Gastrocnemius medialis (tissue), 4 donors: ENCODE results near the gene TNIP3. TPM values are rescaled to one million over a fixed set of nuclear protein-coding genes. Genes with fewer than 3 reads are reported as not detected.

Experiments
- ATAC-seq, 2 donors: fragments of 150-250 bp; one replicate each; pipeline ENCODE4 v1.9.1; 2016
- DNase-seq, 2 donors: peaks; one replicate each; pipeline ENCODE4 v3.0.0-alpha.2; 2019
- H3K27ac ChIP-seq, 4 donors: fragments of 200-600 bp; sonication (generic); 1 replicate in 1 of 4; 2 replicates in 3 of 4; pipeline ENCODE4 v1.5.1; 2016 to 2018; ENCODE audit warnings: mild to moderate bottlenecking in 2 of 4, moderate library complexity in 1 of 4
- H3K27me3 ChIP-seq, 3 donors: fragments of 200-600 bp; sonication (generic) in 2 of 3; 1 replicate in 1 of 3; 2 replicates in 2 of 3; pipeline versions ENCODE4 v1.5.1 to v1.6.0; 2016 to 2019; ENCODE audit warnings: mild to moderate bottlenecking in 1 of 3, moderate library complexity in 1 of 3
- H3K36me3 ChIP-seq, 2 donors: fragments of 200-600 bp; sonication (generic) in 1 of 2; one replicate each; pipeline ENCODE4 v1.5.1; 2017 to 2018
- H3K4me1 ChIP-seq, 2 donors: fragments of 200-600 bp; sonication (generic) in 1 of 2; one replicate each; pipeline ENCODE4 v1.5.1; 2016 to 2017; ENCODE audit warnings: mild to moderate bottlenecking in 2 of 2
- H3K4me3 ChIP-seq, 4 donors: fragments of 200-600 bp; sonication (generic) in 3 of 4; 1 replicate in 1 of 4; 2 replicates in 3 of 4; pipeline ENCODE4 v1.5.1; 2016 to 2019; ENCODE audit warnings: mild to moderate bottlenecking in 2 of 4
- H3K9me3 ChIP-seq, 3 donors: fragments of 200-600 bp; sonication (generic) in 2 of 3; 1 replicate in 1 of 3; 2 replicates in 2 of 3; pipeline ENCODE4 v1.5.1; 2016 to 2019
- POLR2A ChIP-seq, 2 donors: fragments of 450-650 bp; IDR thresholded peaks; one replicate each; pipeline ENCODE4 v1.6.1; 2017; ENCODE audit warnings: antibody characterized with exemption in 2 of 2, mild to moderate bottlenecking in 2 of 2, moderate library complexity in 2 of 2
- in situ Hi-C, 4 donors: fragments of 200-750 bp; cut with MboI; loops; one replicate each; pipeline versions ENCODE4 v1.15.0 to v1.8.0; 2017; ENCODE audit warnings: low sequenced_read_pairs in 4 of 4
- intact Hi-C: fragments of 100-400 bp; cut with DNase I; formaldehyde crosslinking; loops from one replicate; pipeline ENCODE4 v1.15.1; 2023; ENCODE audit warnings: low total_unique reads
- total RNA-seq, 4 donors: library from RNA; depleted of rRNA; stranded (reverse); fragments of >200 nt; gene quantifications; one replicate each; pipeline versions ENCODE4 v1.1.0 to v1.2.3, GENCODE V29; 2016
- TF ChIP-seq, protein P1 (sequence below), 5 experiments: fragments of 450-650 bp in 3 of 5; fragments of 200-600 bp in 2 of 5; sonication (generic) in 2 of 5; IDR thresholded peaks in 4 of 5; conservative IDR thresholded peaks in 1 of 5; 1 replicate in 4 of 5; 2 replicates in 1 of 5; pipeline ENCODE4 v1.5.1; 2016 to 2019; ENCODE audit warnings: antibody characterized with exemption in 5 of 5, mild to moderate bottlenecking in 3 of 5, moderate library complexity in 3 of 5

Gene TNIP3
- total RNA-seq, 4 donors from 2014 or later = not detected

GRCh38 chr4:121096629-121097028 is 67.5 kb downstream of the TNIP3 start:
- Histone ChIP-seq H3K36me3 (no peaks in the 10 kb centered on the region), H3K27me3 (no peaks in the 10 kb centered on the region), H3K27ac (no peak overlapping the region), H3K4me3 (no peak overlapping the region), H3K9me3 (no peaks in the 10 kb centered on the region), H3K4me1 (no peaks in the 10 kb centered on the region)
- ATAC-seq (no peak), DNase-seq (no peak)
- intact Hi-C loops (loop anchor here (2.0 to 10.0 kb wide), 3 partner anchors 72 to 940 kb away; no protein-coding TSS in a partner anchor), in situ Hi-C loops (loop anchor here in 1 of 4 donors (5.0 kb wide), 1 partner anchor 934 kb away; no protein-coding TSS in a partner anchor)
- TF ChIP-seq, protein P1, sequence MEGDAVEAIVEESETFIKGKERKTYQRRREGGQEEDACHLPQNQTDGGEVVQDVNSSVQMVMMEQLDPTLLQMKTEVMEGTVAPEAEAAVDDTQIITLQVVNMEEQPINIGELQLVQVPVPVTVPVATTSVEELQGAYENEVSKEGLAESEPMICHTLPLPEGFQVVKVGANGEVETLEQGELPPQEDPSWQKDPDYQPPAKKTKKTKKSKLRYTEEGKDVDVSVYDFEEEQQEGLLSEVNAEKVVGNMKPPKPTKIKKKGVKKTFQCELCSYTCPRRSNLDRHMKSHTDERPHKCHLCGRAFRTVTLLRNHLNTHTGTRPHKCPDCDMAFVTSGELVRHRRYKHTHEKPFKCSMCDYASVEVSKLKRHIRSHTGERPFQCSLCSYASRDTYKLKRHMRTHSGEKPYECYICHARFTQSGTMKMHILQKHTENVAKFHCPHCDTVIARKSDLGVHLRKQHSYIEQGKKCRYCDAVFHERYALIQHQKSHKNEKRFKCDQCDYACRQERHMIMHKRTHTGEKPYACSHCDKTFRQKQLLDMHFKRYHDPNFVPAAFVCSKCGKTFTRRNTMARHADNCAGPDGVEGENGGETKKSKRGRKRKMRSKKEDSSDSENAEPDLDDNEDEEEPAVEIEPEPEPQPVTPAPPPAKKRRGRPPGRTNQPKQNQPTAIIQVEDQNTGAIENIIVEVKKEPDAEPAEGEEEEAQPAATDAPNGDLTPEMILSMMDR (IDR thresholded peaks at IDR 0.05 in 4 of 5, conservative IDR thresholded peaks at IDR 0.05 in 1 of 5) = peak in 4 of 5 experiments; percentile 11 to 62 (median 50)
- TF ChIP-seq POLR2A (IDR thresholded peaks at IDR 0.05) = no peak

- no peak overlapping the region for H3K27ac ChIP-seq
- no peak overlapping the region for H3K4me3 ChIP-seq
- H3K9me3 ChIP-seq = no peaks in the 10 kb centered on the region
- TF ChIP-seq, protein P1 (IDR thresholded peaks at IDR 0.05 in 4 of 5, conservative IDR thresholded peaks at IDR 0.05 in 1 of 5) = no peak
- TF ChIP-seq POLR2A (IDR thresholded peaks at IDR 0.05) = no peak
- intact Hi-C loops (loop anchor here (2.0 to 10.0 kb wide), 3 partner anchors 71 to 939 kb away; no protein-coding TSS in a partner anchor), in situ Hi-C loops (loop anchor here in 1 of 4 donors (5.0 kb wide), 1 partner anchor 934 kb away; no protein-coding TSS in a partner anchor)
- no peaks in the 10 kb centered on the region for H3K36me3 ChIP-seq
- DNase-seq (no peak), ATAC-seq (no peak)
- no peaks in the 10 kb centered on the region for H3K4me1 ChIP-seq
- no peaks in the 10 kb centered on the region for H3K27me3 ChIP-seq
These were observed 67.9 kb downstream of the TNIP3 start for GRCh38 chr4:121096191-121096590.

- ATAC-seq = no peak
- no peak for DNase-seq
- no peaks in the 10 kb centered on the region for H3K9me3 ChIP-seq
- no peak overlapping the region for H3K4me3 ChIP-seq
- intact Hi-C loops = loop anchor here (10.0 kb wide), 1 partner anchor 70 kb away; no protein-coding TSS in a partner anchor
- H3K4me1 ChIP-seq = no peaks in the 10 kb centered on the region
- no peak for TF ChIP-seq POLR2A (IDR thresholded peaks at IDR 0.05)
- TF ChIP-seq, protein P1 (IDR thresholded peaks at IDR 0.05 in 4 of 5, conservative IDR thresholded peaks at IDR 0.05 in 1 of 5) = no peak
- in situ Hi-C loops = no loop called here
- H3K27ac ChIP-seq = no peak overlapping the region
- no peaks in the 10 kb centered on the region for H3K36me3 ChIP-seq
- H3K27me3 ChIP-seq = no peaks in the 10 kb centered on the region
These were observed 69.7 kb downstream of the TNIP3 start for GRCh38 chr4:121094297-121094966.

DNA sequence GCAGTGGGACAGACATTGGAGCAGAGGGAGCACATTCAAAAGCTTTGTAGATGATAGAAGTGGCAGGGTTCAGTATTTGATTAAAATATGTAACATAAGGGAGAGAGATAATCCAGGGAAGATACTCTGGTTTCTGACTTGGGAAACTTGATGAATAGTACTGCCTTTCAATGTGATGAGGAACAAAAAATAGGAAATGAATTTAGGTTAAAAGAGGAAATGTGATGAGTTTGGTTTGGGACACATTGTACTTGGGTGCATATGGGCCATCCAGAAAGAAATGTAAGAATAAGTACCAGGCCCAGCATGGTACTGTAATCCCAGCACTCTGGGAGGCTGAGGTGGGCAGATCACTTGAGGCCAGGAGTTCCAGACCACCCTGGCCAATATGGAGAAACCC is 70.9 kb downstream of the TNIP3 start:
- Histone ChIP-seq H3K4me1 (no peaks in the 10 kb centered on the region), H3K4me3 (no peak overlapping the region), H3K9me3 (no peaks in the 10 kb centered on the region), H3K36me3 (no peaks in the 10 kb centered on the region), H3K27me3 (no peaks in the 10 kb centered on the region), H3K27ac (no peak overlapping the region)
- no peak for DNase-seq
- in situ Hi-C loops = no loop called here
- TF ChIP-seq, protein P1 (IDR thresholded peaks at IDR 0.05 in 4 of 5, conservative IDR thresholded peaks at IDR 0.05 in 1 of 5) = no peak
- intact Hi-C loops = loop anchor here (10.0 kb wide), 1 partner anchor 68 kb away; no protein-coding TSS in a partner anchor
- ATAC-seq = no peak
